Erythroblast (primary cell): Measurements from ENCODE around the gene ACTN3.

Source experiments
- GATA1 ChIP-seq: IDR thresholded peaks from 2 replicates; pipeline ENCODE4 v1.6.1; 2011; ENCODE audit warnings: low read depth, mild to moderate bottlenecking, control low read depth, low read length, moderate library complexity
- POLR2A ChIP-seq: IDR thresholded peaks from 2 replicates; pipeline ENCODE4 v1.6.1; 2011; ENCODE audit warnings: mild to moderate bottlenecking, low read length

- no peak for TF ChIP-seq POLR2A
- no peak for TF ChIP-seq GATA1
Measured at GRCh38 chr11:66542362-66542761, 4.3 kb upstream of the ACTN3 start.
